ENCODE results near the gene HAL.

HAL gene

DNA sequence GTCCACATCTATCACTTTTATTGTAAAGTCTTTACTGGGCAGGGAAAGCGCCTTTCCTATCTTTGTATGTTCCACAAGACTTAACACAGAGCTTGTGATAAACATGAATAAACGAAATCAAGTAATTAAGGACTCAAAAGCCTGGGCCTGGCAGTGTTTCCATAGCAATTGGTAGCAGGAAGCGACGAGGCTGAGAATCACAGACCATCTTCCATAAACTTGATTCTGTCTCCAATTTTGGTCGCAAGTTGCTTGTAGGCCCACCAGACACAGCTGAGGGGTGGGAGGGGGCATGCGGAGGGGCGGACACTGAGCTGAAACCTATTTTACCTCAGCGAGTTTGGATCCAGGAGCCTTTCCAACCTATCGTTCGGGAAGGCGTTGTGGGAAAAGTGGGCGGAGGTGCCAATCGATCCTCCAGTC, 54.0 kb downstream of the HAL start:
- peaks cover 5% of the 10 kb centered on the region for H3K4me1 ChIP-seq (ENCODE audit: control insufficient read depth, insufficient read depth, low read length, poor library complexity, severe bottlenecking)
- WGBS, 2 experiments (ENCODE audit: insufficient coverage in 2 of 2) = 0 to 13% methylated on average over 6 to 7 of the region's 13 CpGs
- H3K4me3 ChIP-seq (ENCODE audit: extremely low read depth, insufficient read depth, low read length, poor library complexity, severe bottlenecking) = peak overlapping the region; percentile 68
- no peaks in the 10 kb centered on the region for H3K9me3 ChIP-seq (ENCODE audit: control insufficient read depth, low read length)
- H3K27ac ChIP-seq (ENCODE audit: low read depth, low read length, severe bottlenecking) = no peak overlapping the region
- no peaks in the 10 kb centered on the region for H3K36me3 ChIP-seq (ENCODE audit: control insufficient read depth, insufficient read depth, low read length)

- WGBS, 2 experiments (ENCODE audit: insufficient coverage in 2 of 2) = 83 to 95% methylated on average over 2 of the region's 6 CpGs
- Histone ChIP-seq H3K4me1 (ENCODE audit: control insufficient read depth, insufficient read depth, low read length, poor library complexity, severe bottlenecking) (peaks cover 5% of the 10 kb centered on the region), H3K36me3 (ENCODE audit: control insufficient read depth, insufficient read depth, low read length) (no peaks in the 10 kb centered on the region), H3K4me3 (ENCODE audit: extremely low read depth, insufficient read depth, low read length, poor library complexity, severe bottlenecking) (no peak overlapping the region), H3K9me3 (ENCODE audit: control insufficient read depth, low read length) (no peaks in the 10 kb centered on the region), H3K27ac (ENCODE audit: low read depth, low read length, severe bottlenecking) (no peak overlapping the region)
Observed at GRCh38 chr12:95940514-95940913, 55.6 kb downstream of the HAL start.
